Vagina (tissue), 2 donors: ENCODE results near the gene ADAMTS12. TPM values are rescaled to one million over a fixed set of nuclear protein-coding genes. Genes with fewer than 3 reads are reported as not detected.
A peak's percentile ranks its signal among the peaks of the same experiment; 100 is the strongest.

Experiments
- DNase-seq, 2 donors: peaks; one replicate each; pipeline ENCODE4 v3.0.0-alpha.2; 2017; ENCODE audit errors: extremely low spot score in 2 of 2
- H3K27ac ChIP-seq: fragments of 200-600 bp; sonication (generic); one replicate; pipeline ENCODE4 v1.5.1; 2019
- H3K27me3 ChIP-seq: fragments of 200-600 bp; sonication (generic); one replicate; pipeline ENCODE4 v1.5.1; 2019
- H3K36me3 ChIP-seq, 2 donors: fragments of 200-600 bp; sonication (generic); one replicate each; pipeline ENCODE4 v1.5.1; 2017 to 2019
- H3K4me1 ChIP-seq: fragments of 200-600 bp; sonication (generic); one replicate; pipeline ENCODE4 v1.5.1; 2019
- H3K4me3 ChIP-seq, 2 donors: fragments of 200-600 bp; sonication (generic); 1 replicate in 1 of 2; 2 replicates in 1 of 2; pipeline ENCODE4 v1.5.1; 2016 to 2019
- H3K9me3 ChIP-seq: fragments of 200-600 bp; sonication (generic); one replicate; pipeline ENCODE4 v1.5.1; 2019
- CTCF ChIP-seq, 3 experiments: fragments of 450-650 bp in 2 of 3; fragments of 200-600 bp in 1 of 3; sonication (generic) in 1 of 3; IDR thresholded peaks; one replicate each; pipeline ENCODE4 v1.5.1; 2017 to 2019; ENCODE audit warnings: antibody characterized with exemption in 3 of 3, mild to moderate bottlenecking in 2 of 3, moderate library complexity in 2 of 3
- POLR2A ChIP-seq, 2 donors: fragments of 450-650 bp; IDR thresholded peaks; one replicate each; pipeline ENCODE4 v1.6.1; 2017; ENCODE audit warnings: antibody characterized with exemption in 2 of 2, mild to moderate bottlenecking in 2 of 2, moderate library complexity in 2 of 2
- POLR2AphosphoS5 ChIP-seq, 2 donors: sonication (generic); formaldehyde crosslinking; IDR thresholded peaks; one replicate each; pipeline ENCODE4 v1.9.0; 2017; ENCODE audit warnings: antibody characterized with exemption in 2 of 2, mild to moderate bottlenecking in 2 of 2, low read depth in 1 of 2; ENCODE audit not compliant: insufficient read depth in 1 of 2
- intact Hi-C: fragments of 100-400 bp; cut with DNase I; formaldehyde crosslinking; loops from one replicate; pipeline ENCODE4 v1.15.1; 2023
- total RNA-seq: library from RNA; depleted of rRNA; stranded (reverse); fragments of >200 nt; gene quantifications from one replicate; pipeline ENCODE4 v1.2.3, GENCODE V29; 2016

ADAMTS12 gene
- 7.6 TPM for total RNA-seq

DNA sequence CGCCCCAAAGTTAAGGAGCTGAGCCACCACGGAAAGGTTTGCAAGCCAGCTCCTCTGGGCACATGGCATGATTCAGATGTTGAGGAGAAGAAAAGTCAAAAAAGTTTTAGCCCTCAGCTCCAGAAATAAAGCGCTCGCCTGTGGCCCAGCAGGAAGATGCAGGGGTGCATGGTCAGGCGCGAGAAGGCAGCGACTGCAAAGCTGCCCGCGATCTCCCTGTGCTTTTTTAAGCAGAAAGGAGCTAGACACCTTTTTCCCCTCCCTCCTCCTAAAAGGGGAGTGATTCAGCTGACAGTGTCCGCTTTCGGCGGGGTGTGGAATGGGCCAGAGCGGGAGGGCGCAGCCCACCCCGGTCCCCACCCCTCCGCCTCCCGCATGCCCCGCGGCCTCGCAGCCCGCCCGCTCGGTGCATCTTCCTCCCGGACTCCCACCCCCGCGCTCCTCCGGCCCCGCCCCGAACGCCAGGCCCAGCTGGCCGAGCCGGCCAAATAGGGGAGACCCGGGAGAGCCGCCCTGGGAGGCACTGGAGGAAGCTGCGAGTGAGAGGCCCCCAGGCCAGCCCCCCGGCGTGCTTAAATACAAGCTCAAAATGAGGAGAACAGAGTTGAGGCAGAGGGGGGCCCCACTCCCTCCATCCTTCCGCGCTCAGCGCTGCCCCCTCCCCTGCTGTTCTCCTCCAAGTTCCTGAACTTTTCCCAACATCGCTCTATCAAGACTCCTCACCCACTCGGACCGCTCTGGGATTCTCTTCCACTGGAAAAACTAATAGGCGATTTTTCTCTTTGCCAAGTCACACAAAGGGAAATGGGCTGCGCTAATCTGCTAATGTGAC lies at the start of gene ADAMTS12:
Gene ADAMTS12, minus strand, starts transcription at position 203 of the 832 bp plus-strand sequence. Its CDS starts 134 bp downstream, at position 69.
- Histone ChIP-seq H3K9me3 (no peaks in the 10 kb centered on the region), H3K27me3 (no peaks in the 10 kb centered on the region), H3K27ac (peak within 1 kb of the TSS; percentile 48), H3K4me3 (peak within 1 kb of the TSS; percentile 39 to 47), H3K36me3 (no peaks in the 10 kb centered on the region), H3K4me1 (peaks cover 8% of the 10 kb centered on the region)
- intact Hi-C loops, result loop anchor here (5.0 kb wide), 1 partner anchor 35 kb away; no protein-coding TSS in a partner anchor
- TF ChIP-seq CTCF (IDR thresholded peaks at IDR 0.05), result no peak
- TF ChIP-seq POLR2AphosphoS5 (IDR thresholded peaks at IDR 0.05; ENCODE audit: insufficient read depth in 1 of 2, low read depth in 1 of 2), result peak in 1 of 2 donors; percentile 40
- DNase-seq, result no peak

DNA sequence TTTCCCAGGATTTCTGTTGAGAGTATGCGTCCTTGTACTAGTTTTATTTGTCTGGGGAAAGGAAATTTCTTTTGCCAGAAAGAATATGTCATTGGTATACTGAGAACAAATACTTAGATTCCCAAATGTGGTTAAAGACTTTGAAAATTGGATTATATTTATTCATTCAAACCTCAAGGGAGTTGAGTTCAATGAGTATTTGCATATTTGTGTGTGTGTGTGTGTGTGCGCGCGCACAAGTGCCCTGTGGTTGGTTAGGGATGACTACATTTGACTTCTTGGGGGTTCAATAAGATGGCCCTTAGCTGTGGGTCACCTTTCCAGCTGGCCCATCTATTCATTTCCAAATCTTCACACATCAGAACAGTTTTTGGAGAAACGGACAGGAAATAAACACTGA lies 49.3 kb upstream of the ADAMTS12 start:
- Histone ChIP-seq H3K36me3 (no peaks in the 10 kb centered on the region), H3K27me3 (no peaks in the 10 kb centered on the region), H3K27ac (no peak overlapping the region), H3K9me3 (no peaks in the 10 kb centered on the region), H3K4me1 (no peaks in the 10 kb centered on the region), H3K4me3 (no peak overlapping the region)
- DNase-seq, result no peak
- no peak for TF ChIP-seq POLR2AphosphoS5 (IDR thresholded peaks at IDR 0.05; ENCODE audit: insufficient read depth in 1 of 2, low read depth in 1 of 2)
- no peak for TF ChIP-seq CTCF (IDR thresholded peaks at IDR 0.05)
- intact Hi-C loops, result no loop called here

GRCh38 chr5:33939556-33940262 lies 47.9 kb upstream of the ADAMTS12 start:
- Histone ChIP-seq H3K4me1 (no peaks in the 10 kb centered on the region), H3K9me3 (no peaks in the 10 kb centered on the region), H3K27me3 (no peaks in the 10 kb centered on the region), H3K36me3 (no peaks in the 10 kb centered on the region), H3K4me3 (no peak overlapping the region), H3K27ac (no peak overlapping the region)
- no peak for TF ChIP-seq POLR2A (IDR thresholded peaks at IDR 0.05)
- no peak for TF ChIP-seq CTCF (IDR thresholded peaks at IDR 0.05)
- TF ChIP-seq POLR2AphosphoS5 (IDR thresholded peaks at IDR 0.05; ENCODE audit: insufficient read depth in 1 of 2, low read depth in 1 of 2), result no peak
- intact Hi-C loops, result no loop called here
- no peak for DNase-seq

DNA sequence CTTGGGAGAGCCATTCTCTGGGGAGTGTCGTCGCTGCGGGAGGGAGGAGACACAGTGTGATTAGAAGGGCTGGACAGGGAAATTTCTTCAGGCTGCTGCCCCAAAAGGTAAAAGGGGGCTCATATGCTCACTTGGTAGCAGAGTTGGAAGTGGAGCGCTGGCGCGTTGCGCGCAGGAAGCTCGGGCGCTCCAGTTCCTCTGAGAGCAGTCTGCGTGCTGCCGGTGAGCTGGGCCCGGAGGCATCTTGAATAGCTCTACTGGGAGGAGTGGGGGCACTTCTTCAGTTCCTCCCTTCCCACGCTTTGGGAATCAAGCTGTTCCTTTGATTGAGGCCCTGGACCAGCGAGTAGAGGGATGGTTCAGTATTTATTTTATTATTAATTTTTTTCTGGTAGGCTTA lies 47.1 kb upstream of the ADAMTS12 start:
- H3K4me3 ChIP-seq, result no peak overlapping the region
- no peaks in the 10 kb centered on the region for H3K27me3 ChIP-seq
- TF ChIP-seq POLR2A (IDR thresholded peaks at IDR 0.05), result no peak
- TF ChIP-seq POLR2AphosphoS5 (IDR thresholded peaks at IDR 0.05; ENCODE audit: insufficient read depth in 1 of 2, low read depth in 1 of 2), result no peak
- TF ChIP-seq CTCF (IDR thresholded peaks at IDR 0.05), result no peak
- H3K4me1 ChIP-seq, result no peaks in the 10 kb centered on the region
- H3K27ac ChIP-seq, result no peak overlapping the region
- no peaks in the 10 kb centered on the region for H3K9me3 ChIP-seq
- H3K36me3 ChIP-seq, result no peaks in the 10 kb centered on the region
- intact Hi-C loops, result no loop called here
- no peak for DNase-seq

DNA sequence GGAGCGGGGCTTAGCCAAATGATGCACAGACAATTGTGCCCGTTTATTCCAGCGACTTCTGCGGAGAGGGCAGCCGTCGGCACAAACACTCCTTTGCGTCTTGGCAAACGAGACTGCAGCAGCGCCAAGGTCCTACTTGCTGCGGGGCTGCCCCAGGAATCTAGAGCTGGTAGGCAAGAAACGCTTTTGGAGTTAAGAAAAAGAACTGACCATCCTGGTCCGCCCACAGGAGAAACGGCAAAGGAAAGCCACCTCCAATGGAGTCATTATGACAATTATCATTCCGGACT lies 46.7 kb upstream of the ADAMTS12 start:
- intact Hi-C loops, result no loop called here

More for the DNA sequence above, 46.7 kb upstream of the ADAMTS12 start:
- Histone ChIP-seq H3K27me3 (no peaks in the 10 kb centered on the region), H3K9me3 (no peaks in the 10 kb centered on the region), H3K36me3 (no peaks in the 10 kb centered on the region), H3K27ac (no peak overlapping the region), H3K4me1 (no peaks in the 10 kb centered on the region), H3K4me3 (no peak overlapping the region)
- TF ChIP-seq POLR2A (IDR thresholded peaks at IDR 0.05) (no peak), CTCF (IDR thresholded peaks at IDR 0.05) (no peak), POLR2AphosphoS5 (IDR thresholded peaks at IDR 0.05; ENCODE audit: insufficient read depth in 1 of 2, low read depth in 1 of 2) (no peak)
- DNase-seq, result no peak
